ENCODE measurements around the gene RPTOR. TPM values are rescaled to one million over a fixed set of nuclear protein-coding genes. Genes with fewer than 3 reads are reported as not detected.

Gene RPTOR
- total and polyA plus RNA-seq, 10 of the 15 experiments (the other 5 are each of a cell fraction or from before 2014, with no cell fraction given): 0.18 to 32.1 (median 7.8) TPM

- TF ChIP-seq, protein P1, sequence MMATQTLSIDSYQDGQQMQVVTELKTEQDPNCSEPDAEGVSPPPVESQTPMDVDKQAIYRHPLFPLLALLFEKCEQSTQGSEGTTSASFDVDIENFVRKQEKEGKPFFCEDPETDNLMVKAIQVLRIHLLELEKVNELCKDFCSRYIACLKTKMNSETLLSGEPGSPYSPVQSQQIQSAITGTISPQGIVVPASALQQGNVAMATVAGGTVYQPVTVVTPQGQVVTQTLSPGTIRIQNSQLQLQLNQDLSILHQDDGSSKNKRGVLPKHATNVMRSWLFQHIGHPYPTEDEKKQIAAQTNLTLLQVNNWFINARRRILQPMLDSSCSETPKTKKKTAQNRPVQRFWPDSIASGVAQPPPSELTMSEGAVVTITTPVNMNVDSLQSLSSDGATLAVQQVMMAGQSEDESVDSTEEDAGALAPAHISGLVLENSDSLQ (IDR thresholded peaks at IDR 0.05): no peak
- no peak for TF ChIP-seq SUZ12 (IDR thresholded peaks at IDR 0.05; ENCODE audit: unreplicated experiment)
- no peak for TF ChIP-seq TCF3 (IDR thresholded peaks at IDR 0.05; ENCODE audit: borderline replicate concordance, insufficient read depth, low read depth, low read length)
- no peak for TF ChIP-seq PRDM15 (CRISPR knock-in tag; IDR thresholded peaks at IDR 0.05)
- TF ChIP-seq BCL11A (IDR thresholded peaks at IDR 0.05; ENCODE audit: low read depth, low read length): no peak
Measured at GRCh38 chr17:80516171-80516932, 28.3 kb upstream of the RPTOR start (continued).

- 44% methylated on average over 3 of the region's 3 CpGs for WGBS (ENCODE audit: insufficient coverage, insufficient replicate concordance, low lambda C conversion rate, missing lambda C conversion rate)
- peaks cover 0 to 4% of the 10 kb centered on the region in 2 experiments; a peak in 2 of 4 replicates for H3K27me3 ChIP-seq (replicated peaks in 1 of 2; ENCODE audit: control insufficient read depth in 2 of 2, insufficient read depth in 2 of 2, low read length in 1 of 2)
- H3K4me1 ChIP-seq (ENCODE audit: control insufficient read depth, insufficient read depth, low read length): no peaks in the 10 kb centered on the region
- RAD21 ChIA-PET (ENCODE audit: unreplicated experiment): no interaction called here
- no peak overlapping the region for H3K4me2 ChIP-seq (ENCODE audit: control insufficient read depth, insufficient read depth)
- SMC1A ChIA-PET (ENCODE audit: uncharacterized antibody, unreplicated experiment): no interaction called here
- H3K79me2 ChIP-seq (ENCODE audit: control insufficient read depth, insufficient read depth, low read length): no peaks in the 10 kb centered on the region
- POLR2A ChIA-PET: no interaction called here
- H4K20me1 ChIP-seq (ENCODE audit: control insufficient read depth, insufficient read depth): no peaks in the 10 kb centered on the region
- intact Hi-C loops (cut with micrococcal nuclease; ENCODE audit: unreplicated experiment): no loop called here
- H2AFZ ChIP-seq (ENCODE audit: control insufficient read depth, low read depth, low read length): no peak overlapping the region
- no peak overlapping the region for H3K4me3 ChIP-seq
- BruUV-seq (replicated peaks): no TSS peak
- ATAC-seq (no peak), FAIRE-seq (no peak), DNase-seq (ENCODE audit: low read depth, low spot score) (no peak)
- CTCF ChIA-PET: no interaction called here
- no peaks in the 10 kb centered on the region for H3K36me3 ChIP-seq (ENCODE audit: control insufficient read depth in 2 of 2, insufficient read depth in 2 of 2, low read length in 1 of 2)
- H3K9ac ChIP-seq (ENCODE audit: control insufficient read depth, insufficient read depth, low read length): no peak overlapping the region
- in situ Hi-C loops (cut with MboI): no loop called here
- TF ChIP-seq LARP7 (IDR thresholded peaks at IDR 0.05) (no peak), KLF5 (IDR thresholded peaks at IDR 0.05; ENCODE audit: partially characterized antibody) (no peak), NR2C2 (IDR thresholded peaks at IDR 0.05; ENCODE audit: borderline replicate concordance, control insufficient read depth, insufficient read length, low read depth) (no peak), IKZF2 (IDR thresholded peaks at IDR 0.05) (no peak), SREBF1 (IDR thresholded peaks at IDR 0.05; ENCODE audit: low read length) (no peak), PRDM15 (CRISPR knock-in tag; IDR thresholded peaks at IDR 0.05) (no peak)
- H3K27ac ChIP-seq (ENCODE audit: control insufficient read depth, insufficient read depth): no peak overlapping the region
- no peaks in the 10 kb centered on the region for H3K9me3 ChIP-seq (replicated peaks; ENCODE audit: control insufficient read depth, insufficient read depth, low read length)
Measured at GRCh38 chr17:80517641-80518040, 27.0 kb upstream of the RPTOR start.
